ENCODE results near the gene FTH1.

DNA sequence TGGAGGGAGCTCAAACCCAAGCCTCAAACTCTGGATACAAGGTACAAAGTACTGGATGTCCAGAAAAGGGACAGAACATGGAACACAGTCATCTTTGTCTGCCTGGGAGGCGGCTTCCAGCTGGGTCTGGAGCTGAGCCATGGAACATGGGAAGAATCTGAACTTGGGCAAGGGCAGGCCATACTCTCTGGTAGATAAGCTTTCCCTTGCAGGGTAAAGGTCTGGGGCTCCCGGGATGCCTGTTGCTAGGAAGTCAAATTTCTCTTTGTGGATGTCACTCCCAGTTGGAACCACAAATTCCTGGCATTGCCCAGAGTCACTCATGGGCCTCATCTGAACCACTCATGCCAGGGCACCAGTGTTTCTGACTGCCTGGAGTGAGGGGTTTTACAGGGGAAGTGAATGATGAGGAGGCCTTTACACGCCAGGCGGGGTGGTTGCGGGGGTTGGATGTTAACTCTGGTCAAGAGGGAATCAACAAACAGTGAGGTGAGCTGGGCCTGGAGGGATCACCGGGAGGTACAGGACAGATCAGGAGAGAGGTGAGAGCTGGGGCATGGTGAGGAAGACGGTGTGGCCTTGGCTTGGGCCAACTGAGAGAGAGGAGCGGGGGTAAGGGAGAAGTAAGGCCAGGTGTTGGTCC, 5.7 kb downstream of the FTH1 start:
- TF ChIP-seq CEBPB (IDR thresholded peaks at IDR 0.05; ENCODE audit: low read depth, low read length) (no peak), POLR2AphosphoS5 (IDR thresholded peaks at IDR 0.05; ENCODE audit: low read depth, low read length) (no peak), EZH2 (IDR thresholded peaks at IDR 0.05; ENCODE audit: low read depth, low read length, severe bottlenecking) (no peak), ATF2 (IDR thresholded peaks at IDR 0.05; ENCODE audit: low read length) (no peak), SIN3A (conservative IDR thresholded peaks at IDR 0.05 in 1 of 2, IDR thresholded peaks at IDR 0.05 in 1 of 2; ENCODE audit: low read depth in 1 of 2, low read length in 2 of 2) (no peak), CREB1 (IDR thresholded peaks at IDR 0.05) (no peak), CBX5 (IDR thresholded peaks at IDR 0.05; ENCODE audit: low read depth, low read length) (no peak), EP300 (IDR thresholded peaks at IDR 0.05; ENCODE audit: borderline replicate concordance in 1 of 2, low read depth in 2 of 2, low read length in 2 of 2) (no peak), CBX8 (IDR thresholded peaks at IDR 0.05; ENCODE audit: borderline replicate concordance, low read depth, low read length) (no peak), KDM4A (IDR thresholded peaks at IDR 0.05; ENCODE audit: low read depth, low read length, severe bottlenecking) (no peak), TAF1 (IDR thresholded peaks at IDR 0.05; ENCODE audit: low read depth, low read length) (no peak)
- TF ChIP-seq, protein P1, sequence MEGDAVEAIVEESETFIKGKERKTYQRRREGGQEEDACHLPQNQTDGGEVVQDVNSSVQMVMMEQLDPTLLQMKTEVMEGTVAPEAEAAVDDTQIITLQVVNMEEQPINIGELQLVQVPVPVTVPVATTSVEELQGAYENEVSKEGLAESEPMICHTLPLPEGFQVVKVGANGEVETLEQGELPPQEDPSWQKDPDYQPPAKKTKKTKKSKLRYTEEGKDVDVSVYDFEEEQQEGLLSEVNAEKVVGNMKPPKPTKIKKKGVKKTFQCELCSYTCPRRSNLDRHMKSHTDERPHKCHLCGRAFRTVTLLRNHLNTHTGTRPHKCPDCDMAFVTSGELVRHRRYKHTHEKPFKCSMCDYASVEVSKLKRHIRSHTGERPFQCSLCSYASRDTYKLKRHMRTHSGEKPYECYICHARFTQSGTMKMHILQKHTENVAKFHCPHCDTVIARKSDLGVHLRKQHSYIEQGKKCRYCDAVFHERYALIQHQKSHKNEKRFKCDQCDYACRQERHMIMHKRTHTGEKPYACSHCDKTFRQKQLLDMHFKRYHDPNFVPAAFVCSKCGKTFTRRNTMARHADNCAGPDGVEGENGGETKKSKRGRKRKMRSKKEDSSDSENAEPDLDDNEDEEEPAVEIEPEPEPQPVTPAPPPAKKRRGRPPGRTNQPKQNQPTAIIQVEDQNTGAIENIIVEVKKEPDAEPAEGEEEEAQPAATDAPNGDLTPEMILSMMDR (IDR thresholded peaks at IDR 0.05; ENCODE audit: control extremely low read depth in 1 of 3, insufficient read depth in 1 of 3, low read depth in 1 of 3, low read length in 3 of 3) = no peak

All from H1 (cell line).